Articular chondrocyte of knee joint (primary cell): ENCODE results near the gene CRIP3. TPM values are rescaled to one million over a fixed set of nuclear protein-coding genes. Genes with fewer than 3 reads are reported as not detected.

Source experiments
- small RNA-seq: library from RNA; depleted of rRNA; stranded (forward); fragments of <200 nt; gene quantifications from one replicate; pipeline ENCODE3, GENCODE V24; 2012
- total RNA-seq: library from RNA; depleted of rRNA; stranded (reverse); fragments of >200 nt; gene quantifications from 2 replicates; pipeline ENCODE4 v1.2.3, GENCODE V29; 2012

CRIP3 gene
- total RNA-seq = 0.32 TPM in 1 of 2 replicates, not detected in the other

GRCh38 chr6:43308101-43308989, at the start of gene CRIP3:
Gene CRIP3, minus strand, starts transcription at chr6:43308826. Its CDS starts 34 bp downstream, at chr6:43308792.

GRCh38 chr6:43297644-43298564, 10.7 kb downstream of the CRIP3 start, which contains the start of gene SLC22A7:
Gene SLC22A7, plus strand, starts transcription at chr6:43298260. Its CDS starts 99 bp downstream, at chr6:43298359.

Small RNAs within 50 kb of the gene (small RNA-seq; reads per million reads assigned to genes)
- gene RPL12P47 = not detected

Other genes starting within 250 kb of the CRIP3 start
- 16.2 and 19.1 TPM in 2 replicates for gene MRPL2, start 249.4 kb downstream of the CRIP3 start, total RNA-seq
- 11.2 and 14.3 TPM in 2 replicates for gene KLC4, start 249.2 kb downstream of the CRIP3 start, total RNA-seq
- 28.3 and 51.5 TPM in 2 replicates for gene PTK7, start 232.5 kb downstream of the CRIP3 start, total RNA-seq
- 11.9 and 14.3 TPM in 2 replicates for gene SRF, start 137.6 kb downstream of the CRIP3 start, total RNA-seq
- 23.8 and 28.0 TPM in 2 replicates for gene CUL9, start 126.6 kb downstream of the CRIP3 start, total RNA-seq
- 37.6 and 40.1 TPM in 2 replicates for gene DNPH1, start 79.3 kb downstream of the CRIP3 start, total RNA-seq
- under 0.01 TPM in 2 replicates for gene TTBK1, start 65.3 kb downstream of the CRIP3 start, total RNA-seq
- not detected in 2 replicates for gene SLC22A7, start 10.6 kb downstream of the CRIP3 start, total RNA-seq
- gene ZNF318, start 60.8 kb upstream of the CRIP3 start, total RNA-seq = 14.9 and 15.0 TPM in 2 replicates
- gene ABCC10, start 118.7 kb upstream of the CRIP3 start, total RNA-seq = 17.5 and 17.6 TPM in 2 replicates
- gene DLK2, start 146.7 kb upstream of the CRIP3 start, total RNA-seq = 0.11 TPM in 1 of 2 replicates, not detected in the other
- gene TJAP1, start 168.7 kb upstream of the CRIP3 start, total RNA-seq = 12.4 and 13.7 TPM in 2 replicates
- gene LRRC73, start 201.5 kb upstream of the CRIP3 start, total RNA-seq = 0.32 and 0.39 TPM in 2 replicates
- 109 and 122 TPM in 2 replicates for gene YIPF3, start 208.1 kb upstream of the CRIP3 start, total RNA-seq
- 24.3 and 29.1 TPM in 2 replicates for gene POLR1C, start 208.3 kb upstream of the CRIP3 start, total RNA-seq